HepG2 (cell line): ENCODE data around the gene TSSK3. TPM values are rescaled to one million over a fixed set of nuclear protein-coding genes. Genes with fewer than 3 reads are reported as not detected.

Experiments used
- MAZ ChIP-seq, 2 experiments: sonication (generic) in 1 of 2; formaldehyde crosslinking in 1 of 2; IDR thresholded peaks; 2 replicates each; pipeline versions ENCODE4 v1.5.0 to v1.6.1; 2012 to 2020; ENCODE audit warnings: low read depth in 2 of 2, mild to moderate bottlenecking in 2 of 2, borderline replicate concordance in 1 of 2, improper control_type of control experiment in 1 of 2, low read length in 1 of 2, missing genetic modification reagents in 1 of 2, moderate library complexity in 1 of 2
- MIER3 ChIP-seq: IDR thresholded peaks from 2 replicates; pipeline ENCODE4 v1.6.1; 2016; ENCODE audit warnings: missing compliant biosample characterization, borderline replicate concordance
- MLLT10 ChIP-seq: sonication (generic); formaldehyde crosslinking; IDR thresholded peaks from 2 replicates; pipeline ENCODE4 v1.4.0; 2020; ENCODE audit warnings: missing genetic modification reagents
- PAX8 ChIP-seq: sonication (generic); formaldehyde crosslinking; IDR thresholded peaks from 2 replicates; pipeline ENCODE4 v1.8.0; 2022; ENCODE audit warnings: mild to moderate bottlenecking, missing genetic modification reagents, borderline replicate concordance
- PHF21A ChIP-seq: sonication (generic); formaldehyde crosslinking; IDR thresholded peaks from 2 replicates; pipeline ENCODE4 v1.5.0; 2020; ENCODE audit warnings: mild to moderate bottlenecking, missing genetic modification reagents
- REPIN1 ChIP-seq: sonication (generic); formaldehyde crosslinking; IDR thresholded peaks from 2 replicates; pipeline ENCODE4 v1.8.0; 2022; ENCODE audit warnings: missing genetic modification reagents, low read depth, mild to moderate bottlenecking, borderline replicate concordance
- SKIL ChIP-seq: sonication (generic); formaldehyde crosslinking; IDR thresholded peaks from 2 replicates; pipeline ENCODE4 v1.8.0; 2022; ENCODE audit warnings: missing genetic modification reagents, mild to moderate bottlenecking, moderate library complexity, borderline replicate concordance
- TARDBP ChIP-seq: sonication (generic); formaldehyde crosslinking; IDR thresholded peaks from 2 replicates; pipeline ENCODE4 v1.8.0; 2022; ENCODE audit warnings: mild to moderate bottlenecking, missing genetic modification reagents
- ZNF3 ChIP-seq: IDR thresholded peaks from 2 replicates; pipeline ENCODE4 v1.7.0; 2017; ENCODE audit warnings: inconsistent platforms
- ZNF414 ChIP-seq: sonication (generic); formaldehyde crosslinking; IDR thresholded peaks from 2 replicates; pipeline ENCODE4 v1.5.0; 2020; ENCODE audit warnings: missing genetic modification reagents
- ZNF572 ChIP-seq: sonication (generic); formaldehyde crosslinking; IDR thresholded peaks from 2 replicates; pipeline ENCODE4 v1.5.1; 2020; ENCODE audit warnings: mild to moderate bottlenecking, missing genetic modification reagents
- ZZZ3 ChIP-seq: sonication (generic); formaldehyde crosslinking; IDR thresholded peaks from 2 replicates; pipeline ENCODE4 v1.4.0; 2020; ENCODE audit warnings: missing genetic modification reagents, mild to moderate bottlenecking, borderline replicate concordance
- polyA plus RNA-seq, 8 experiments: library from polyadenylated mRNA; depleted of rRNA in 3 of 8; stranded (reverse) in 7 of 8; unstranded in 1 of 8; fragments of >200 nt; fragmentation: Illumina TruSeq in 4 of 8; extraction: Trizol in 4 of 8; gene quantifications; 2 replicates each; pipeline versions ENCODE4 v1.2.1 to v1.2.3, GENCODE V29; 2011 to 2016; ENCODE audit warnings: low read depth in 4 of 8, missing spikeins in 1 of 8, mixed read lengths in 1 of 8; ENCODE audit not compliant: insufficient read depth in 1 of 8
- total RNA-seq, 5 experiments: library from RNA; depleted of rRNA; stranded (reverse); fragments of >200 nt; fragmentation: Illumina TruSeq; extraction: Trizol; gene quantifications; 2 replicates each; pipeline ENCODE4 v1.2.3, GENCODE V29; 2016; ENCODE audit warnings: low read depth in 1 of 5
- TF ChIP-seq, protein P1 (sequence below): IDR thresholded peaks from 2 replicates; pipeline ENCODE4 v1.6.1; 2016; ENCODE audit warnings: control low read depth
- TF ChIP-seq, protein P2 (sequence below): sonication (generic); formaldehyde crosslinking; IDR thresholded peaks from 2 replicates; pipeline ENCODE4 v1.5.1; 2020; ENCODE audit warnings: missing genetic modification reagents, mild to moderate bottlenecking, borderline replicate concordance
- TF ChIP-seq, protein P3 (sequence below): sonication (generic); formaldehyde crosslinking; IDR thresholded peaks from 2 replicates; pipeline ENCODE4 v1.5.0; 2020; ENCODE audit warnings: mild to moderate bottlenecking, missing genetic modification reagents, borderline replicate concordance
- TF ChIP-seq, protein P4 (sequence below): IDR thresholded peaks from 2 replicates; pipeline ENCODE4 v1.6.1; 2012; ENCODE audit warnings: inconsistent platforms

TSSK3 gene
- total and polyA plus RNA-seq, 2 of the 13 experiments (the other 11 are each of a cell fraction or from before 2014, with no cell fraction given) = 1.0 to 1.1 TPM

- TF ChIP-seq SKIL (CRISPR knock-in tag) (no peak), TARDBP (CRISPR knock-in tag) (no peak), MAZ (IDR thresholded peaks at IDR 0.05; ENCODE audit: borderline replicate concordance, low read depth, low read length) (no peak), MAZ (CRISPR knock-in tag; IDR thresholded peaks at IDR 0.05; ENCODE audit: low read depth) (0 out of 2 replicates have a peak, but pooled peaks have one; percentile 6), ZNF572 (CRISPR knock-in tag) (0 out of 2 replicates have a peak, but pooled peaks have one; percentile 0), PAX8 (CRISPR knock-in tag) (0 out of 2 replicates have a peak, but pooled peaks have one; percentile 37), MLLT10 (CRISPR knock-in tag) (no peak), PHF21A (CRISPR knock-in tag) (0 out of 2 replicates have a peak, but pooled peaks have one; percentile 31), ZNF414 (CRISPR knock-in tag) (0 out of 2 replicates have a peak, but pooled peaks have one; percentile 65), REPIN1 (CRISPR knock-in tag) (0 out of 2 replicates have a peak, but pooled peaks have one; percentile 1), ZZZ3 (CRISPR knock-in tag) (no peak), MIER3 (no peak), ZNF3 (CRISPR knock-in tag) (0 out of 2 replicates have a peak, but pooled peaks have one; percentile 36)
- TF ChIP-seq, protein P1, sequence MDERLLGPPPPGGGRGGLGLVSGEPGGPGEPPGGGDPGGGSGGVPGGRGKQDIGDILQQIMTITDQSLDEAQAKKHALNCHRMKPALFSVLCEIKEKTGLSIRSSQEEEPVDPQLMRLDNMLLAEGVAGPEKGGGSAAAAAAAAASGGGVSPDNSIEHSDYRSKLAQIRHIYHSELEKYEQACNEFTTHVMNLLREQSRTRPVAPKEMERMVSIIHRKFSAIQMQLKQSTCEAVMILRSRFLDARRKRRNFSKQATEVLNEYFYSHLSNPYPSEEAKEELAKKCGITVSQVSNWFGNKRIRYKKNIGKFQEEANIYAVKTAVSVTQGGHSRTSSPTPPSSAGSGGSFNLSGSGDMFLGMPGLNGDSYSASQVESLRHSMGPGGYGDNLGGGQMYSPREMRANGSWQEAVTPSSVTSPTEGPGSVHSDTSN (CRISPR knock-in tag) = 0 out of 2 replicates have a peak, but pooled peaks have one; percentile 2
- TF ChIP-seq, protein P2, sequence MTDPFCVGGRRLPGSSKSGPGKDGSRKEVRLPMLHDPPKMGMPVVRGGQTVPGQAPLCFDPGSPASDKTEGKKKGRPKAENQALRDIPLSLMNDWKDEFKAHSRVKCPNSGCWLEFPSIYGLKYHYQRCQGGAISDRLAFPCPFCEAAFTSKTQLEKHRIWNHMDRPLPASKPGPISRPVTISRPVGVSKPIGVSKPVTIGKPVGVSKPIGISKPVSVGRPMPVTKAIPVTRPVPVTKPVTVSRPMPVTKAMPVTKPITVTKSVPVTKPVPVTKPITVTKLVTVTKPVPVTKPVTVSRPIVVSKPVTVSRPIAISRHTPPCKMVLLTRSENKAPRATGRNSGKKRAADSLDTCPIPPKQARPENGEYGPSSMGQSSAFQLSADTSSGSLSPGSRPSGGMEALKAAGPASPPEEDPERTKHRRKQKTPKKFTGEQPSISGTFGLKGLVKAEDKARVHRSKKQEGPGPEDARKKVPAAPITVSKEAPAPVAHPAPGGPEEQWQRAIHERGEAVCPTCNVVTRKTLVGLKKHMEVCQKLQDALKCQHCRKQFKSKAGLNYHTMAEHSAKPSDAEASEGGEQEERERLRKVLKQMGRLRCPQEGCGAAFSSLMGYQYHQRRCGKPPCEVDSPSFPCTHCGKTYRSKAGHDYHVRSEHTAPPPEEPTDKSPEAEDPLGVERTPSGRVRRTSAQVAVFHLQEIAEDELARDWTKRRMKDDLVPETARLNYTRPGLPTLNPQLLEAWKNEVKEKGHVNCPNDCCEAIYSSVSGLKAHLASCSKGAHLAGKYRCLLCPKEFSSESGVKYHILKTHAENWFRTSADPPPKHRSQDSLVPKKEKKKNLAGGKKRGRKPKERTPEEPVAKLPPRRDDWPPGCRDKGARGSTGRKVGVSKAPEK = no peak
- TF ChIP-seq, protein P3, sequence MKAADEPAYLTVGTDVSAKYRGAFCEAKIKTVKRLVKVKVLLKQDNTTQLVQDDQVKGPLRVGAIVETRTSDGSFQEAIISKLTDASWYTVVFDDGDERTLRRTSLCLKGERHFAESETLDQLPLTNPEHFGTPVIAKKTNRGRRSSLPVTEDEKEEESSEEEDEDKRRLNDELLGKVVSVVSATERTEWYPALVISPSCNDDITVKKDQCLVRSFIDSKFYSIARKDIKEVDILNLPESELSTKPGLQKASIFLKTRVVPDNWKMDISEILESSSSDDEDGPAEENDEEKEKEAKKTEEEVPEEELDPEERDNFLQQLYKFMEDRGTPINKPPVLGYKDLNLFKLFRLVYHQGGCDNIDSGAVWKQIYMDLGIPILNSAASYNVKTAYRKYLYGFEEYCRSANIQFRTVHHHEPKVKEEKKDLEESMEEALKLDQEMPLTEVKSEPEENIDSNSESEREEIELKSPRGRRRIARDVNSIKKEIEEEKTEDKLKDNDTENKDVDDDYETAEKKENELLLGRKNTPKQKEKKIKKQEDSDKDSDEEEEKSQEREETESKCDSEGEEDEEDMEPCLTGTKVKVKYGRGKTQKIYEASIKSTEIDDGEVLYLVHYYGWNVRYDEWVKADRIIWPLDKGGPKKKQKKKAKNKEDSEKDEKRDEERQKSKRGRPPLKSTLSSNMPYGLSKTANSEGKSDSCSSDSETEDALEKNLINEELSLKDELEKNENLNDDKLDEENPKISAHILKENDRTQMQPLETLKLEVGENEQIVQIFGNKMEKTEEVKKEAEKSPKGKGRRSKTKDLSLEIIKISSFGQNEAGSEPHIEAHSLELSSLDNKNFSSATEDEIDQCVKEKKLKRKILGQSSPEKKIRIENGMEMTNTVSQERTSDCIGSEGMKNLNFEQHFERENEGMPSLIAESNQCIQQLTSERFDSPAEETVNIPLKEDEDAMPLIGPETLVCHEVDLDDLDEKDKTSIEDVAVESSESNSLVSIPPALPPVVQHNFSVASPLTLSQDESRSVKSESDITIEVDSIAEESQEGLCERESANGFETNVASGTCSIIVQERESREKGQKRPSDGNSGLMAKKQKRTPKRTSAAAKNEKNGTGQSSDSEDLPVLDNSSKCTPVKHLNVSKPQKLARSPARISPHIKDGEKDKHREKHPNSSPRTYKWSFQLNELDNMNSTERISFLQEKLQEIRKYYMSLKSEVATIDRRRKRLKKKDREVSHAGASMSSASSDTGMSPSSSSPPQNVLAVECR (CRISPR knock-in tag) = 0 out of 2 replicates have a peak, but pooled peaks have one; percentile 2
- TF ChIP-seq, protein P4, sequence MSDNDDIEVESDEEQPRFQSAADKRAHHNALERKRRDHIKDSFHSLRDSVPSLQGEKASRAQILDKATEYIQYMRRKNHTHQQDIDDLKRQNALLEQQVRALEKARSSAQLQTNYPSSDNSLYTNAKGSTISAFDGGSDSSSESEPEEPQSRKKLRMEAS = peak; percentile 12; the same call in 1 of the 2 replicates
Measured at GRCh38 chr1:32394890-32395432, 32.6 kb downstream of the TSSK3 start (continued).
